Stimulated activated memory B cell treated with anti-CD40 and anti-IgM and Interleukin-4, amounts not matched to agents 10 μg/mL and 1 μg/mL and 100 μg/mL, for 72 hours (primary cell): ENCODE measurements around the gene TNRC6C.
"Not testable (repeated sequence)": the region's sequence is repeated elsewhere in the genome, so short reads cannot be mapped to it uniquely, and the experiment has no call there.

Experiments used
- ATAC-seq: fragments of 150-1000 bp; cut with Tn5 transposase; 2 replicates; pipeline ENCODE4 v1.10.0; 2021
- H3K27ac Mint-ChIP-seq: one replicate; pipeline ENCODE4 v1.8.0; 2022; ENCODE audit warnings: mild to moderate bottlenecking, mixed read lengths
- H3K27me3 Mint-ChIP-seq: one replicate; pipeline ENCODE4 v1.8.0; 2022; ENCODE audit warnings: mixed read lengths
- H3K36me3 Mint-ChIP-seq: one replicate; pipeline ENCODE4 v1.8.0; 2022; ENCODE audit warnings: mixed read lengths
- H3K4me1 Mint-ChIP-seq: one replicate; pipeline ENCODE4 v1.8.0; 2022; ENCODE audit warnings: mixed read lengths
- H3K4me3 Mint-ChIP-seq: one replicate; pipeline ENCODE4 v1.8.0; 2022; ENCODE audit warnings: mild to moderate bottlenecking, moderate library complexity, mixed read lengths
- H3K9me3 Mint-ChIP-seq: one replicate; pipeline ENCODE4 v1.8.0; 2022; ENCODE audit warnings: mixed read lengths

TNRC6C gene

GRCh38 chr17:78082355-78082872 lies 123.9 kb downstream of the TNRC6C start:
- ATAC-seq, H3K4me1 Mint-ChIP-seq, H3K9me3 Mint-ChIP-seq, H3K27ac Mint-ChIP-seq, H3K27me3 Mint-ChIP-seq, H3K4me3 Mint-ChIP-seq: not testable (repeated sequence)
- peaks cover 40% of the 10 kb centered on the region for H3K36me3 Mint-ChIP-seq

DNA sequence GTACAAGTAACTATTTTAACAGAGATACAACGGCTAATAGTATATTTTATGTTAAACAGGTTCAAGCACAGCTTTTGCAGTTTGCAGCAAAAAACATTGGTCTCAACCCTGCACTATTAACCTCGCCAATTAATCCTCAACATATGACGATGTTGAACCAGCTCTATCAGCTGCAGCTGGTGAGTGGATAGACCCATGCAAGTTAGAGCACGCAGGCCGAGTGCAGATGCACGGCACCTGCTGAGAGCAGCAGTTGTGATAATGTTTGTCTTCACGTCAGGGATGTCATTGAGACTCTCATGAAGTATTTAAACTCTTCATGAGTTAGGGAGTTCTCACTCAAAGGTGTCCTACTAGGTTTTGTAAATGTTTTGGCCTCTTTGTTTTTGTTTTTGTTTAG lies 124.5 kb downstream of the TNRC6C start:
- peaks cover 34% of the 10 kb centered on the region for H3K36me3 Mint-ChIP-seq
- no peak overlapping the region for H3K27ac Mint-ChIP-seq
- ATAC-seq = no peak
- no peaks in the 10 kb centered on the region for H3K4me1 Mint-ChIP-seq
- H3K9me3 Mint-ChIP-seq = no peaks in the 10 kb centered on the region
- H3K4me3 Mint-ChIP-seq = no peak overlapping the region
- no peaks in the 10 kb centered on the region for H3K27me3 Mint-ChIP-seq

GRCh38 chr17:78086740-78087139 lies 128.2 kb downstream of the TNRC6C start:
- ATAC-seq = no peak
- Mint-ChIP-seq H3K27me3 (no peaks in the 10 kb centered on the region), H3K4me3 (no peak overlapping the region), H3K4me1 (no peaks in the 10 kb centered on the region), H3K27ac (no peak overlapping the region), H3K9me3 (no peaks in the 10 kb centered on the region), H3K36me3 (peaks cover 38% of the 10 kb centered on the region)

DNA sequence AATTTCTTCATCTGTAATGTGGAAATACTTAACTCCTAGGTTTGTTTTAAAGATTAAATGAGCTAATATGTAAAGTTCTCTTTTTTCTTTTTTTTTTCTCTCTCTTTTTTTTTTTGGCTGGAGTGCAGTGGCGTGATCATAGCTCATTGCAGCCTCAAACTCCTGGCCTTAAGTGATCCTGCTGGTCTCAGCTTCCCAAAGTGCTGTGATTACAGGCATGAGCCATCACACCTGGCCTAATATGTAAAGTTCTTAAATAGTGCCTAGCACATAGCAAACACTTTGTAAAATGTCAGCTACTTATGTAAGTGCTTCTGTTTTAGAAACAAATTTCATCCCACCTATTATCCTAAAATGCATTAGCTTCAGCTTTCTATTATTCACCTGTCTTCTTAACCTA lies 130.0 kb downstream of the TNRC6C start:
- Mint-ChIP-seq H3K27ac (no peak overlapping the region), H3K27me3 (no peaks in the 10 kb centered on the region), H3K4me3 (no peak overlapping the region), H3K9me3 (no peaks in the 10 kb centered on the region), H3K4me1 (no peaks in the 10 kb centered on the region), H3K36me3 (peaks cover 50% of the 10 kb centered on the region)
- no peak for ATAC-seq

DNA sequence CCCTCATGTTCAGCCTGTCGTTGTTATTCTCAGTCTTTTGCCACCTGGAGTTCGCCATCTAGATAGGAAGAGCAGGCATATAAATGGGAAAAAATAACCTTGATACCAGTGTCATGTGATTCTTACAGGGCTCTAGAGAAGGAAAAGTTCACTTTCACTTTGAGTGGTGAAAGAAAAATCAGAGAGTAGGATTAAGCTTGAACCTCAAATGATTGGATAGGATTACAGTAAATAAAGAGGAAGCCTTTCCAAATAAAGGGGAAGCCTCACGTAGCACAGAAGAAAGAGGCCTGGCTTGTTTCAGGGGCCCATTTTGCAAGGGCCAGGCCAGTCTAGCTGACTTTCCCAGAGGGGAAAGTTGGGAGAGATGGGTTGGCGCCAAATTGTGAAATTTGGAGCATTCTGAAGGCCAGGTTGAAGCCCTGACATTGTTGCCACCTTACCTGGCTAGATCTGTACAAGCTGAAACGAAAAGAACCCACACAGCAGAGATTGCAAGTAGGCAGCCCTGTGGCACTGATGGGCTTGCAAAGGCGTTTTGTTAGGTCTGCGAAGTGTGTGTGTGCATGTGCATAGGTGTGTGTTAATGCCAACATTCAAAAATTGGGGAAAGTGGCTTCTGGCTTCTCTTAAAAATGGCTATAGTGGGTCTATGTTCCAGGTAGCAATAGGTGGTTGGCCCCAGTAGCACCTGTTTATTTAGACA lies 131.2 kb downstream of the TNRC6C start:
- H3K27me3 Mint-ChIP-seq = no peaks in the 10 kb centered on the region
- H3K9me3 Mint-ChIP-seq = no peaks in the 10 kb centered on the region
- no peaks in the 10 kb centered on the region for H3K4me1 Mint-ChIP-seq
- no peak overlapping the region for H3K4me3 Mint-ChIP-seq
- H3K27ac Mint-ChIP-seq = no peak overlapping the region
- peaks cover 59% of the 10 kb centered on the region for H3K36me3 Mint-ChIP-seq
- no peak for ATAC-seq

DNA sequence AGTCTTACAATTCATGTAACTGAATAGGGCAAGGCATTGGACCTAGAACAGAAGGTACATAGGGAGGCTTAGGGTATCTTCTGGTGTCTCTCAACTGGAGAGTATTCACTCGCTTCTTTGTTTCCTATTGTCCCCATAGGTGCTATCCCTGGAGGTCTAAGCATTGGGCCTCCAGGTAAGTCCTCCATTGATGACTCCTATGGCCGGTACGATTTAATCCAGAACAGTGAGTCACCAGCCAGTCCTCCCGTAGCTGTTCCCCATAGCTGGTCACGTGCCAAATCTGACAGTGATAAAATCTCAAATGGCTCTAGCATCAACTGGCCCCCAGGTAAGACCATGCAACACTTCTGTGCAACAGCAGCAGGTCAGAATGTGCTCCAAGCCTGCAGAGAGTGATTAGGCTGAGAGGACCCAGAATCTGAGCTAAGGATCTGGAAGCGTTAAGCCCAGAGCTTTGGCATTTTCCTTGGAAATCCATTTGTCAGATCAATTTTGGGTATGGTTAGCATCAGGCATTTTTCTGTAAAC lies 134.4 kb downstream of the TNRC6C start:
- H3K36me3 Mint-ChIP-seq = peaks cover 69% of the 10 kb centered on the region
- no peak overlapping the region for H3K4me3 Mint-ChIP-seq
- no peaks in the 10 kb centered on the region for H3K27me3 Mint-ChIP-seq
- H3K9me3 Mint-ChIP-seq = no peaks in the 10 kb centered on the region
- H3K27ac Mint-ChIP-seq = no peak overlapping the region
- H3K4me1 Mint-ChIP-seq = no peaks in the 10 kb centered on the region
- no peak for ATAC-seq

GRCh38 chr17:78095035-78095434 lies 136.5 kb downstream of the TNRC6C start:
- ATAC-seq = no peak
- no peaks in the 10 kb centered on the region for H3K4me1 Mint-ChIP-seq
- no peaks in the 10 kb centered on the region for H3K27me3 Mint-ChIP-seq
- H3K27ac Mint-ChIP-seq = no peak overlapping the region
- H3K36me3 Mint-ChIP-seq = peaks cover 78% of the 10 kb centered on the region
- H3K4me3 Mint-ChIP-seq = no peak overlapping the region
- H3K9me3 Mint-ChIP-seq = no peaks in the 10 kb centered on the region

GRCh38 chr17:78096093-78096492 lies 137.6 kb downstream of the TNRC6C start:
- no peak overlapping the region for H3K4me3 Mint-ChIP-seq
- H3K4me1 Mint-ChIP-seq = no peaks in the 10 kb centered on the region
- H3K27me3 Mint-ChIP-seq = no peaks in the 10 kb centered on the region
- peaks cover 79% of the 10 kb centered on the region for H3K36me3 Mint-ChIP-seq
- H3K9me3 Mint-ChIP-seq = no peaks in the 10 kb centered on the region
- no peak overlapping the region for H3K27ac Mint-ChIP-seq
- no peak for ATAC-seq

GRCh38 chr17:78101112-78101511 lies 142.6 kb downstream of the TNRC6C start:
- peak overlapping the region; percentile 14 for H3K27ac Mint-ChIP-seq
- H3K4me3 Mint-ChIP-seq = no peak overlapping the region

DNA sequence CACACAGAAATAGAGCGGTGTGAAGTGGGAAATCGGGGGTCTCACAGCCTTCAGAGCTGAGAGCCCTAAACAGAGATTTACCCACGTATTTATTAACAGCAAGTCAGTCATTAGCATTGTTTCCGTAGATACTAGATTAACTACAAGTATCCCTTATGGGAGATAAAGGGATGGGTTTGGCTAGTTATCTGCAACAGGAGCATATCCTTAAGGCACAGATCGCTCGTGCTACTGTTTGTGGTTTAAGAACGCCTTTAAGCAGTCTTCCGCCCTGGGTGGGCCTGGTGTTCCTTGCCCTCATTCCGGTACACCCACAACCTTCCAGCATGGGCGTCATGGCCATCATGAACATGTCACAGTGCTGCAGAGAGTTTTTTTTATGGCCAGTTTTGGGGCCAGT lies 143.0 kb downstream of the TNRC6C start:
- Mint-ChIP-seq H3K36me3 (peaks cover 52% of the 10 kb centered on the region), H3K4me1 (no peaks in the 10 kb centered on the region), H3K27ac (peak overlapping the region; percentile 14), H3K9me3 (no peaks in the 10 kb centered on the region), H3K4me3 (no peak overlapping the region), H3K27me3 (no peaks in the 10 kb centered on the region)
- ATAC-seq = no peak

More at GRCh38 chr17:78101112-78101511, 142.6 kb downstream of the TNRC6C start:
- peaks cover 57% of the 10 kb centered on the region for H3K36me3 Mint-ChIP-seq
- no peaks in the 10 kb centered on the region for H3K27me3 Mint-ChIP-seq
- H3K9me3 Mint-ChIP-seq = no peaks in the 10 kb centered on the region
- no peak for ATAC-seq
- no peaks in the 10 kb centered on the region for H3K4me1 Mint-ChIP-seq

GRCh38 chr17:78103311-78103710 lies 144.8 kb downstream of the TNRC6C start:
- ATAC-seq = no peak
- peaks cover 9% of the 10 kb centered on the region for H3K4me1 Mint-ChIP-seq
- H3K27me3 Mint-ChIP-seq = no peaks in the 10 kb centered on the region
- H3K4me3 Mint-ChIP-seq = no peak overlapping the region
- H3K9me3 Mint-ChIP-seq = no peaks in the 10 kb centered on the region
- H3K36me3 Mint-ChIP-seq = peaks cover 48% of the 10 kb centered on the region
- H3K27ac Mint-ChIP-seq = peak overlapping the region; percentile 37

- H3K27me3 Mint-ChIP-seq = no peaks in the 10 kb centered on the region
These were observed 146.0 kb downstream of the TNRC6C start for GRCh38 chr17:78104540-78104941.

DNA sequence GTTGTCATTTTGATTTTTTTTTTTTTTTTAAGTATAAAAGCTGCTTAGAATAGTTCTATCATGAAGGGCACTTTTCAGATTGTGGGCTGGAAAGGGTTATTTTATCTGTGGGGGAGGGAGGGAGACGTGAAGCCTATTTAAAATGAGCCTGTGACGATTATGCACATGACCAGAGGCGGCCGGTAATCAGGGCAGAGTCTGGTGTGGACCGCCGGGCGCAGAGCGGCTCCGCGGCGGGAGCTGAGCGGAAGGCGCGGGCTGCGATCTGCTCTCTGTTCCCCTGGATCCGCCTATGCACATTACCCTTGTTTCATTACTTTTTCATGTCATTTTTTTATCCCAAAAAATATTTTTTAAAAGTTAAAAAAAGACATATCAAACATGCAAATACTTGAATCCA lies 146.6 kb downstream of the TNRC6C start:
- no peak overlapping the region for H3K4me3 Mint-ChIP-seq
- no peak for ATAC-seq
- H3K27ac Mint-ChIP-seq = no peak overlapping the region
- H3K9me3 Mint-ChIP-seq = no peaks in the 10 kb centered on the region
- H3K4me1 Mint-ChIP-seq = peaks cover 15% of the 10 kb centered on the region
- H3K36me3 Mint-ChIP-seq = peaks cover 43% of the 10 kb centered on the region
- H3K27me3 Mint-ChIP-seq = no peaks in the 10 kb centered on the region

More at GRCh38 chr17:78104540-78104941, 146.0 kb downstream of the TNRC6C start:
- H3K36me3 Mint-ChIP-seq = peaks cover 47% of the 10 kb centered on the region
- no peaks in the 10 kb centered on the region for H3K9me3 Mint-ChIP-seq
- peaks cover 15% of the 10 kb centered on the region for H3K4me1 Mint-ChIP-seq
- no peak overlapping the region for H3K27ac Mint-ChIP-seq
- no peak for ATAC-seq
- no peak overlapping the region for H3K4me3 Mint-ChIP-seq

DNA sequence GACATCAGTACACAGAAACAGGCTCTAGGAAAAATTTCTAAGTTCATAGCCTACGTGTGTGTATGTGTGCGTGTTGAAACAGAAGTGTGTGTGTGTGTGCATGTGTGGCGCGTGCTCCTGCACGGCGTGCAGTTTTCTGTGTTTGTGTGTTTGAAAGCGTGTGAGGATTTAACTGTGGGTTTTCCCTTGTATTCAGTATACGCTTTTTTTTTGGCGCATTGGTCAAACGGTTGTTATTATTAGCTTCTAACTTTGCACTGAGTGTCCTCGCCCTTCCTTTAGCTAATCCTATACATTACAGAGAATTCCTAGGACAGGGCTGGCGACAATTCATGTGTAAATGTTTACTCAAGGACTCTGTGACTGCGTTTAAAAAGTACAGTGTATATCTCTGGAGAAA lies 147.0 kb downstream of the TNRC6C start:
- Mint-ChIP-seq H3K4me3 (no peak overlapping the region), H3K9me3 (no peaks in the 10 kb centered on the region), H3K36me3 (peaks cover 44% of the 10 kb centered on the region), H3K4me1 (peaks cover 17% of the 10 kb centered on the region), H3K27ac (no peak overlapping the region), H3K27me3 (no peaks in the 10 kb centered on the region)
- ATAC-seq = no peak

DNA sequence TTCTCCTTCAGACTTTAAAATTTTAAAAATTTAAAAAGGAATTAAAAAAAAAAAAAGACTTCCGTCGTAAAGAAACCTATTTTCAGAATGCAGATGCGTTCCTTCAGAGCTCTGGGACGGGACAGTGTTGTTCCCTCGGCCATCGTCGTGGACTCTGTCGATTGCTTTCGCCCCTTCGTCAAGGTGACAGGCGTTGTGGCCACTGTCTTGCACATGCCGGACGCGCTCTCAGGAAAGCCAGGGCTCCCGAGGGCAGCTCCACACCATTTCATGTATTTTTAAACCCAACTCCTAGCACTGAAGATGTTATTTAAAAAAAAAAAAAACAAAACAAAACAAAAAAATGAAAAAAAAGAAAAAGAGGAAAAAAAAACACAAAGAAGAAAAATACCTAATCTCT lies 147.7 kb downstream of the TNRC6C start:
- H3K27me3 Mint-ChIP-seq = no peaks in the 10 kb centered on the region

DNA sequence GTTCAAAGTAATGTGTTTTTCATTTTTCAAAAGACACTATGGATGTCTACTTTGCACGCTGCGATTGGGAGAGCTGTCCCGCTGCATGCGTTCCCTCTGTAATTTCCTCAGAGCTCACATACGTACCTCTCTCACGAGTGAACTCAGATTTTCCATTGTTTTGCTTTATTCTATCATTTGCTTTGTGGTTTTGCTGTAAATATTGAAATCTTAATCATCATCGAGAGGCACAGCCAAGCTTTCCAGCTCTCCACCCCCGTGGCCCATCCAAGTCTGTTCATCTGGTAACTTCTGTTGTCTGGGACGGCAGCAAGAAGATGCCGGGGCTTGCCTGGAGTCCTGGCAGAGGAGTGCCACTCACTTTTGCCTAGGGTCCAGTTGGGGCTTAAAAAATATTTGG lies 149.0 kb downstream of the TNRC6C start:
- Mint-ChIP-seq H3K27ac (no peak overlapping the region), H3K9me3 (no peaks in the 10 kb centered on the region), H3K4me3 (no peak overlapping the region), H3K27me3 (no peaks in the 10 kb centered on the region), H3K4me1 (peaks cover 27% of the 10 kb centered on the region), H3K36me3 (peaks cover 40% of the 10 kb centered on the region)
- no peak for ATAC-seq

More for the DNA sequence above, 147.7 kb downstream of the TNRC6C start:
- H3K27ac Mint-ChIP-seq = no peak overlapping the region
- H3K36me3 Mint-ChIP-seq = peaks cover 47% of the 10 kb centered on the region
- H3K4me3 Mint-ChIP-seq = no peak overlapping the region
- H3K4me1 Mint-ChIP-seq = peaks cover 24% of the 10 kb centered on the region
- ATAC-seq = no peak
- no peaks in the 10 kb centered on the region for H3K9me3 Mint-ChIP-seq
